CD4-positive, alpha-beta T cell treated with Interleukin-17A for 4 hours (primary cell): Measurements from ENCODE around the gene THOC2.
"Not testable (repeated sequence)": the region's sequence is repeated elsewhere in the genome, so short reads cannot be mapped to it uniquely, and the experiment has no call there.

Experiments
- DNase-seq: peaks from one replicate; pipeline ENCODE4 v3.0.0-alpha.2; 2020; ENCODE audit warnings: mixed read lengths

THOC2 gene

GRCh38 chrX:123664467-123665167 lies 68.2 kb downstream of the THOC2 start:
- not testable (repeated sequence) for DNase-seq

- DNase-seq = not testable (repeated sequence)
Observed at GRCh38 chrX:123663720-123664119, 69.1 kb downstream of the THOC2 start.

DNA sequence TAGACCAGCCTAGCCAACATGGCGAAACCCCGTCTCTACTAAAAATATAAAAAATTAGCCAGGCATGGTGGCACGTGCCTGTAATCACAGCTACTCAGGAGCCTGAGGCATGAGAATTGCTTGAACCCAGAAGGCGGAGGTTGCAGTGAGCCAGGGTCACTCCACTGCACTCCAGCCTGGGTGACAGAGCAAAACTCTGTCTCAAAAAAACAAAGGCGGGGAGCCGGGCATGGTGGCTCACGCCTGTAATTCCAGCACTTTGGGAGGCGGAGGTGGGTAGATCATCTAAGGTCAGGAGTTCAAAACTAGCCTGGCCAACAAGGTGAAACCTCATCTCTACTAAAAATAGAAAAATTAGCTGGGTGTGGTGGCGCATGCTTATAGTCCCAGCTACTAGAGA lies 76.3 kb downstream of the THOC2 start:
- not testable (repeated sequence) for DNase-seq

- DNase-seq = not testable (repeated sequence)
Observed at GRCh38 chrX:123648811-123649181, 84.1 kb downstream of the THOC2 start.

- DNase-seq = peak; percentile 23
Observed at GRCh38 chrX:123648028-123648810, 84.6 kb downstream of the THOC2 start.

GRCh38 chrX:123647244-123647643 lies 85.6 kb downstream of the THOC2 start:
- DNase-seq = no peak

DNA sequence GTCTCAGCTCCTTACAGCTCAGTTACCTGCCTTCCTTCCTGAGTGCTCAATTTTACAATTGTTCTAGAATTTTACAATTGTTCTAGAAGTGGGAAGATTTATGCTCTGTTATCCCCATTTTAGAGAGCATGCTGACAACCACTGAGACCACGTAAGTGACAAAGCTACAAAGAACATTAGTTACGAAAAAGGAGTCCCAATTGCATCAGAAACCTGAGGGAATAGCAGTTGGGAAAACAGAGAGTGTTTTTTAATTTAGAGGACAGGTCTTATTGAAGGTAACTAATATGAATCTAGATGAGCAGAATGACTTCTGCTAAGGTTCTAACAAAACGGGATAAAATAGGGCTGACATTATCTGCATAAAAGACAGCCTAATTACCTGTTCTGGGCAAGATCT lies 103.3 kb downstream of the THOC2 start:
- DNase-seq = no peak

DNA sequence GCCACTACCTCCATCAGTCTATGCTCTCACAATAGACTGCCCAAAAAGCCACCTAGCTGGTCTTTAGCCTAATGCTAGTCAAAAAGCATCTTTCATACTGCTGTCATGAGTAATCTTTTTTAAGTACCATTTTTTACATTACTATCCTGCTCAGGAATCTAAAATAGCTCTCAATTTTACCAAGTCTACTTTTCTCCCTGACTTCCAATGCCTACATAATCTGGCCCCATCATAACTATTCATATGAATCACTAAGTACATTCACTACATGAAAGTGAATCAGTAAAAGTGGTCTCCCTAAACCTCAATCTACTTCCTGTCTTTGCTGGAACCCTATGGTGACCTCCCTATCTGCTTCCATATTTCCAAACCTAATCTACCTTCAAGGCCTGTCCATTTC lies 105.9 kb downstream of the THOC2 start:
- no peak for DNase-seq

DNA sequence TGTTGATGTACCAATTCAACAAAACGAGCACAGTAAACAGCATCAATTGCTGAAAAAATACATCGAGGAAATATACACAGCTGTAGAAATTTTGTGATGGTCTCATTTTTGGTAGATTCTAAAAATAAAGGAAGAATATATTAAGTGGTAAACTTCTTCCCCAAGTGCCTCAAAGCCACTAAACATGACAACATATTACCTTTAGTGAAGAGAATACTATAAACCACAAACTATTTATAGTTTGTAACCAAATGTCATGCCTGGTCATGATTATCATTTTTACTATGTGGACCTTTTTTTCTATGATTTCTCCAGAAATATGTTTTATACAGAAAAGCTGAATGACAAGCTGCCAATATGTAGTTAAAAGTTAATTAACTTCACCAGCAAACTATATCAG lies 106.9 kb downstream of the THOC2 start:
- DNase-seq = no peak

- DNase-seq = no peak
Observed at GRCh38 chrX:123625477-123625876, 107.4 kb downstream of the THOC2 start.

- no peak for DNase-seq
Observed at GRCh38 chrX:123617007-123617406, 115.8 kb downstream of the THOC2 start.

GRCh38 chrX:123610915-123611314 lies 121.9 kb downstream of the THOC2 start:
- no peak for DNase-seq

DNA sequence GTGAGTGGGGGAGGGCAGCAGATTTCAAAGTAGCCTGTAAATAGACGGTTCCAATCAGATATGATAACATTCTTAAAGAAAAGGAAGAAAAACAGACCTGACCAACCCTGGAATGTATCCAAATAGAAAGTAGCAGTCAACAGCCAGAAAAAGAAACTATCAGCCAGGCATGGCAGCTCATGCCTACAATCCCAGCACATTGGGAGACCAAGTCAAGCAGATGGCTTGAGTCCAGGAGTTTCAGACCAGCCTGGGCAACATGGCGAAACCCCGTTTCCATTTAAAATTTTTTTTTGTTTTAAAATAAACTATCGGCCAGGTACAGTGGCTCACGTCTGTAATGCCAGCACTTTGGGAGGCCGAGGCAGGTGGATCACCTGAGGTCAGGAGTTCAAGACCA lies 125.0 kb downstream of the THOC2 start:
- no peak for DNase-seq

GRCh38 chrX:123607270-123607669 lies 125.6 kb downstream of the THOC2 start:
- no peak for DNase-seq

GRCh38 chrX:123603491-123603890 lies 129.4 kb downstream of the THOC2 start:
- no peak for DNase-seq

- DNase-seq = no peak
Observed at GRCh38 chrX:123601437-123601836, 131.4 kb downstream of the THOC2 start.

- DNase-seq = no peak
Observed at GRCh38 chrX:123600181-123600580, 132.7 kb downstream of the THOC2 start.

DNA sequence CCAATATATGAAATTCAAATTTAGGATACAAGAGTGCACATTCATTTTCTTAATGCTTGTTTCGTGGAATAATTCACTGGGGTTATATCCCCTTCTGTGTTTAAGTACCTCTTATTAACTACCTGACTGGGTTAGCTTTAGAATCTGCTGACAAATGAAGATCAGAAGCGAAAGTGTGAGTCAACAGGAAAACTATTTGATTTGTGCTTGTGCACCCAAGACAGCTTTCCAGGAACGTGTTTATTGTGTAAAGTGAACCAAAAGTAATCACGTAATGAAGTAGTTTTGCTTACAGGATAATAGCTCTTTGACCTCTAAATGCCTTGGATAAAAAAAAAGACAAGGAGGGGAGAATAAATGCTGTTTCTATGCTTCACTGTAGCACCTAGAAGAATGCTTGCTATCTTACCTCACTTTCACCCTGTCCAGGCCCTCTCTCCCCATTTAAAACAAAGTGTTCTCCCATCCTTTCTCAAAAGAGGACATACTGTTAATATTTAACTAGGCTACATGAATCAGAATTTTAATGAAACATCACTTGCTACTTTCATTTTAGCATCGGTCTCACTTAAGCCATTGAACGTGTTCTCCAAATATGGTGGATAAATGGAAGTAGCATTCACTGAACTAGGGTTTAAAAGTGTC lies 141.9 kb downstream of the THOC2 start:
- DNase-seq = no peak

- DNase-seq = no peak
Observed at GRCh38 chrX:123588723-123589122, 144.1 kb downstream of the THOC2 start.

GRCh38 chrX:123581586-123581985 lies 151.3 kb downstream of the THOC2 start:
- DNase-seq = no peak

DNA sequence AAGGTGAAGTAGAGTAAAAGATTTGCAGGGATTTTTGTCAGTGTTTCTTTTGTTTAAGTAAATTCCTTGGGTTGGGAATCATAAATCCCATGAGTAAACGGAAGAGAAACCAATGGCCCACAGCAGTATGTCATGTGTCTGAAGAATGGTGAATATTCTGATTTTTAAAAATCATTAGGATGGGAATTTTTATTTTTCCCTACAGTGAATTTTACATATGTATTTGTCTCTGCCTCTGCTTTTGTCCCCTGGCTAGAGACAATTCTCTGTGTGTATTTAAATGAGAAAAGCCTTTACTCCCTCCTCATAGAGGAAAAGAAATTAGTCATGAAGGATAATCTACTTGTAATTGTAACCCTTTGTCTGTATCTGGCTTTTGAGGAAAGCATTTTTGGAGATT lies 152.1 kb downstream of the THOC2 start:
- no peak for DNase-seq

- DNase-seq = not testable (repeated sequence)
Observed at GRCh38 chrX:123574027-123574426, 158.8 kb downstream of the THOC2 start.

GRCh38 chrX:123570011-123570590 lies 162.8 kb downstream of the THOC2 start:
- DNase-seq = no peak

GRCh38 chrX:123563167-123563566 lies 169.7 kb downstream of the THOC2 start:
- DNase-seq = no peak
